GM19438 (cell line): ENCODE measurements around the gene PKNOX2.
"Not testable (repeated sequence)": the region's sequence is repeated elsewhere in the genome, so short reads cannot be mapped to it uniquely, and the experiment has no call there.

ENCODE experiments used
- ATAC-seq: cut with Tn5 transposase; IDR thresholded peaks from one replicate; pipeline ENCODE4 v1.9.1; 2021; ENCODE audit warnings: low read depth; ENCODE audit not compliant: unreplicated experiment

PKNOX2 gene

GRCh38 chr11:125199915-125200314, 35.4 kb downstream of the PKNOX2 start:
- no peak for ATAC-seq

GRCh38 chr11:125200441-125200840, 35.9 kb downstream of the PKNOX2 start:
- no peak for ATAC-seq

GRCh38 chr11:125201525-125202141, 37.1 kb downstream of the PKNOX2 start:
- ATAC-seq: no peak

GRCh38 chr11:125202362-125202880, 37.9 kb downstream of the PKNOX2 start:
- no peak for ATAC-seq

GRCh38 chr11:125202977-125203376, 38.4 kb downstream of the PKNOX2 start:
- no peak for ATAC-seq

GRCh38 chr11:125207866-125208425, 43.4 kb downstream of the PKNOX2 start:
- ATAC-seq: no peak

- ATAC-seq: no peak
These were observed 45.5 kb downstream of the PKNOX2 start for GRCh38 chr11:125210066-125210465.

GRCh38 chr11:125211191-125211947, 46.8 kb downstream of the PKNOX2 start:
- no peak for ATAC-seq

GRCh38 chr11:125211948-125212340, 47.4 kb downstream of the PKNOX2 start:
- no peak for ATAC-seq

- no peak for ATAC-seq
These were observed 50.3 kb downstream of the PKNOX2 start for GRCh38 chr11:125214601-125215565.

GRCh38 chr11:125215976-125216375, 51.4 kb downstream of the PKNOX2 start:
- no peak for ATAC-seq

- no peak for ATAC-seq
These were observed 53.8 kb downstream of the PKNOX2 start for GRCh38 chr11:125218336-125218735.

- ATAC-seq: no peak
These were observed 56.9 kb downstream of the PKNOX2 start for GRCh38 chr11:125221461-125221860.

- ATAC-seq: no peak
These were observed 57.9 kb downstream of the PKNOX2 start for GRCh38 chr11:125222494-125222893.

- ATAC-seq: not testable (repeated sequence)
These were observed 58.6 kb downstream of the PKNOX2 start for GRCh38 chr11:125223161-125223560.

GRCh38 chr11:125223901-125224361, 59.4 kb downstream of the PKNOX2 start:
- no peak for ATAC-seq

- ATAC-seq: no peak
These were observed 60.0 kb downstream of the PKNOX2 start for GRCh38 chr11:125224391-125225021.

- no peak for ATAC-seq
These were observed 60.9 kb downstream of the PKNOX2 start for GRCh38 chr11:125225401-125225800.

GRCh38 chr11:125226031-125226430, 61.5 kb downstream of the PKNOX2 start:
- no peak for ATAC-seq

- ATAC-seq: no peak
These were observed 62.2 kb downstream of the PKNOX2 start for GRCh38 chr11:125226706-125227105.
